HG02938 (cell line): ENCODE measurements around the gene LBP.
"Not testable (repeated sequence)": the region's sequence is repeated elsewhere in the genome, so short reads cannot be mapped to it uniquely, and the experiment has no call there.

Source experiments
- ATAC-seq: cut with Tn5 transposase; IDR thresholded peaks from one replicate; pipeline ENCODE4 v1.9.1; 2021; ENCODE audit warnings: mild to moderate bottlenecking, moderate library complexity; ENCODE audit not compliant: unreplicated experiment

Gene LBP

GRCh38 chr20:38346741-38347140 is 459 bp downstream of the LBP start:
- no peak for ATAC-seq

DNA sequence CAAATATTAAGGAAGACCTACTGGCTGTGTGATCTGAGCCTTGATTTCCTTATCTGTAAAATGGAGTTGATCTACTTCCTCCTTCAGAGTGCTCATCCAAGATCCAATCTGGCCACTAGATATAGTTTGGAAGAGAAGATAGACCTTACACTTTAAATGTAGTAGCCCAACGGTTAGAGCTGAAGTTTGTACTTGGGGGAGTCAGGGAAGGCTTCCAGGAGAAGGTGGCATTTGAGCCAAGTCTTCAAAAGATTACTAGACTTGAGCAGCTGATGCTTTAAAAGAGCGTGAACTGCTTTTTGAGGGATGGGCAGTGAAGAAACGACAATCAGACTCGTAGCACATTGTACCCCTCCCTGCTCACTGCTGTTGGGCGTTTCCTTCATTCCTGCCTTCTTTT is 3.6 kb downstream of the LBP start:
- no peak for ATAC-seq

- no peak for ATAC-seq
These were observed 4.8 kb downstream of the LBP start for GRCh38 chr20:38350879-38351775.

DNA sequence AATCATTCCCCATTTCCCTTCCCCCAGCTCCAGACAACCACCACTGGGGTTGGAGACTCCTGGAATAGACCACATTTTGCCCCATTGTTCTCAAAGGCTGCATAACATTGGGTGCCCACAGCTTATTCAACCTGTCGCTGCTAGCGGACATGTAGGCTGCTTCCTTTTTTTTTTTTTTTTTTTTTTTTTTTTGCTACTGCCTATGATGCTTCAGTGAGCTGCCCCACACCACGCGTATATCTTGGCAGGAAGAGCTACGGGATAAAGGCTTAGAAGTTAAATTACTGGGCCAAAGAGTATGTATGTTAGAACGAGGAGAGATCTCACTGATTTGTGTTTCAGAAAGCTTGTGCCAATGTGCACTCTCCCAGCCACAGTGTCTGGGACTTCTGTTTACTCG is 7.0 kb downstream of the LBP start:
- no peak for ATAC-seq

DNA sequence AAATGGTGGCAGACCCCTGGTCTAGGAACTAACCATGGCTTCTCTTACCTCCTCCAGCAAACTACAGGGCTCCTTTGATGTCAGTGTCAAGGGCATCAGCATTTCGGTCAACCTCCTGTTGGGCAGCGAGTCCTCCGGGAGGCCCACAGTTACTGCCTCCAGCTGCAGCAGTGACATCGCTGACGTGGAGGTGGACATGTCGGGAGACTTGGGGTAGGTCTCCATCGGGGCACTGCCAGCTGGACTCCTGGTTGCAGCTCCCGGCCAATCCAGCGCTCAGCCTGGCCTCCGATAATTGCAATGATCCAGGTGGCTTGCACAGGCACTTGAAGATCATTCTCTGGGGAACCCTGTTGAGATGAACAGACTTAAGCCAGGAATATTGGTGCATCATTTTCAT is 7.9 kb downstream of the LBP start:
- no peak for ATAC-seq

GRCh38 chr20:38355161-38356012 is 9.1 kb downstream of the LBP start:
- no peak for ATAC-seq

DNA sequence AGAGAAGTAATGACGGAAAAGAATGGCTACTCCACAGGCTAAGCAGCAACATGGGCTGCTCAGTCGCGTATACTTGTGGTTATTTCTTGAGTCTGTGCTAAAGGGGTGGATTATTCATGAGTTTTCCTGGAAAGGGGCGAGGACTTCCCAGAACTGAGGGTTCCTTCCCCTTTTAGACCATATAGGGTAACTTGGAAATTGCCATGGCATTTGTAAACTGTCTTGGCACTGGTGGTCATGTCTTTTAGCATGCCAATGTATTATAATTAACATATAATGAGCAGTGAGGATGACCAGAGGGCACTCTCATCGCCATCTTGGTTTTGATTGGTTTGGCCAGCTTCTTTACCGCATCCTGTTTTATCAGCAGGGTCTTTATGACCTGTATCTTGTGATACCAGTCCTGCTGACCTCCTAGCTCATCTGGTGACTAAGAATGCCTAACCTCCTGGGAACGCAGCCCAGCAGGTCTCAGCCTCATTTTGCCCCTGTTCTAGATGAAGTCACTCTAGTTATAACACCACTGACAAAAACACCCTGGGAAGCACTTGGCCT is 11.4 kb downstream of the LBP start:
- ATAC-seq, result no peak

DNA sequence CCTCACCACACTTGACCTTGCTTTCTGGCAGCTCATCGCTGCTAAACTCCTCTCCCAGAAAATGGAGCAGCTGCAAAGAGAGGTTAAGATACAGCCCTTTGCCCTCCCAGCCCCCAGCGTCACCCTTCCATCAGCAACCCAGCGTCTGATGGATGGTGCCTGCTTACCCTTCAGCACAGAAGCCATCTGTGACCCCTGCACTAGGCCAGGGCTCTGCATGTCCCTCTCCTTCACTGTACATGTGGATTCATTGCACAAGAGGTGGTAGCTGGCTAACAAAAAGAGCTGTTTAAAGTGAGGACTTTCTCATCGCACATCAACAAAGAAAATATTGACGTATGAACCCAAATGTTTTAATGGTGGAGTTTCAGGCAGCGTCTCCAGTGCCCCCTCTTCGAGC is 12.3 kb downstream of the LBP start:
- ATAC-seq, result no peak

GRCh38 chr20:38363004-38363747 is 16.9 kb downstream of the LBP start:
- no peak for ATAC-seq

DNA sequence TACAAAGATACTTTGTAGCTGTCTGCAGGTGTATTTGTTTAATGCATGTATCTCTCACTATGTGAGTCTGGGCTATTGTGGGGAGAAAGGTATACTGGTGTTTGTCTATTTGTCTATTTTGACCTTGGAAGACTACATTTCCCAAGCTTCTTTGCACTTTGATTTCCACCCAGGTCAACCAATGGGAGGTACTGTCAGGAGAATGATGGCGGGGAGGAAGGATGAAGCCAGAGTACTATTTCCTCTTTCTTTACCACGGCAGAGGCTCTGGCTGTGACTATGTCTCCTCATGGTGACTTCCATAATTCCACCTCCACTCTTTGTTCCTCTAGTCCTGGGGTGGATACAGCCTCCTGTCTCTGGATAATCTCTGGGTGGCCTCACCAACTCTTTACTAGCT is 23.1 kb downstream of the LBP start:
- ATAC-seq, result no peak

DNA sequence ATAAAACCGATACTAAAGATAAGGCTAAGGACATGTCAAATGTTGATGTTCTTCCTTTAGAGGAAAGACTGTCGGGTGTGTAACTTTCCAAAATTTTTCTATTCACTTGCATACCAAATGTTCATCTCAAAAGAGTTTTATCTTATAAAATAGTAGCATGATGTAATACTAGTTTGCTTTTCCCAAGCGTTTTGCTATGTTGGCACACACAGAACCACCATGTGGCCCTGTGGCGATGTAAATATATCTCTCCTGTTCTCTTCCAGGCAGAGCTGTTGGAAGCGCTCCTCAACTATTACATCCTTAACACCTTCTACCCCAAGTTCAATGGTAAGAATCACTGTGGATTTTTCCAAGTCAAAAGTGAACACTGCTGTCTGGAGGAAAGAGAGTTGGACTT is 26.5 kb downstream of the LBP start:
- ATAC-seq, result no peak

DNA sequence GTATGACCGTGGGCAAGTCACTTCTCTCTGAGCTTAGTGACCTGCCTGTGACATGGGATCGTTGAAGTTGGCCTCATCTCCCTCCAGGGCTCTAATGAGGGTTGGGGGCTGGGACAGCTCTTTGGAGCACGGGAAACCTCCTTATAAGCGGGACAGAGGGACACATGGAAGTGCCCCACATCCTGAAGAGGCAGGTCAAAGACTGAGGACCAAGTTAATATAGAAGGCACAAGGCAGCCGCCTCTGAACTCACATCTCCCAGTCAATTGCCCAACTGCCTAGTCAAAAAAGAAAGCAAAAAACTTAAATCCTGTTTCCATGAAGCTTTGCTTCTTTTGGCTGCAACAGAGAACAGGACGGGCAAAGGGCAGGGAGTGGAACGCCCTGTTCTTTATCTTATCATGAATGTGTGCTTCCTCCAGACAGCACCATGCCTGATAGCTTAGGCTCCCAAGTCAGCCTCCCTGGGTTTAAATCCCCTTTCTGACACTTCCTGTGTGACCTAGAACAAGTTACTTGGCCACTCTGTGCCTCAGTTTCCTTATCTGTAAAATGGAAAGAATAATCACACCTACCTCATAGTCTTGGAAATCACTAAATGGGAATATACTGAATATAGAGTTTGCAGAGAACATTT is 27.1 kb downstream of the LBP start:
- ATAC-seq, result no peak

DNA sequence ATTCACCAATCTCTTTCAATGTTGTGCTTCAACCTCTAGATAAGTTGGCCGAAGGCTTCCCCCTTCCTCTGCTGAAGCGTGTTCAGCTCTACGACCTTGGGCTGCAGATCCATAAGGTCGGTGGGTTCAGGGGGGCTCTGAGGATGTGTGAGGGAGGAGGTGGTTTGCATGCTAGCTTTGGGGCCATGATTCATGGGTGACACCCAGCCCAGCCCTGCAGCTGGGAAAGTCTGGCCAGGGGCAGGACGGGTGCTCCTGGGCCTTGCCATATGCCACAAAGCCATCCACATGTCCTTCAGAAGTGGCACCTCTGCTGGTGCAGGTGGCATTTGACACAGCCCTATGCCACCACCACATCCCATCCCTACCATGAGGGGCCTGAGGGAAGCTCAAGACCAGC is 27.6 kb downstream of the LBP start:
- ATAC-seq, result no peak

- ATAC-seq, result no peak
These were observed 30.9 kb downstream of the LBP start for GRCh38 chr20:38377039-38377685.

GRCh38 chr20:38377838-38378237 is 31.6 kb downstream of the LBP start:
- not testable (repeated sequence) for ATAC-seq

DNA sequence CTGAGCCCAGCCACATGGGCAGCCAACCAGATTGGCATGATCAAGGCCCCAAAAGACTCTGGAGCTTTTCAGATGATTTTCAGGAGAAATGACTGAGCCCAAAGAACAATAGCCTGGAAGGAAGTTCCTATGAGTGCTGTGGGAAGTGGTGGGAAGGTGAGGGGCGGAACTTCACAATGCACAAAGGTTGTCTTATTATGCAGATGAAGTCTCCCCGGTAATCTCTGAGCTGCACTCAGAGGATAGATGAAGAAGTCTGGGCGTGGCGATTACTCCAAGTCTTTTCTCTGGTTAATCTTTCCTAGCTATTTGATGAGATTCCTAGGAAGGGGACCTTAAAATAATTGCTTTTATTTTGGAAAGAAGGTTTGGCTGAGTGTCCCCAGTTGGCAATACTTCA is 36.9 kb downstream of the LBP start:
- no peak for ATAC-seq

- ATAC-seq, result no peak
These were observed 39.7 kb downstream of the LBP start for GRCh38 chr20:38386004-38386403.

DNA sequence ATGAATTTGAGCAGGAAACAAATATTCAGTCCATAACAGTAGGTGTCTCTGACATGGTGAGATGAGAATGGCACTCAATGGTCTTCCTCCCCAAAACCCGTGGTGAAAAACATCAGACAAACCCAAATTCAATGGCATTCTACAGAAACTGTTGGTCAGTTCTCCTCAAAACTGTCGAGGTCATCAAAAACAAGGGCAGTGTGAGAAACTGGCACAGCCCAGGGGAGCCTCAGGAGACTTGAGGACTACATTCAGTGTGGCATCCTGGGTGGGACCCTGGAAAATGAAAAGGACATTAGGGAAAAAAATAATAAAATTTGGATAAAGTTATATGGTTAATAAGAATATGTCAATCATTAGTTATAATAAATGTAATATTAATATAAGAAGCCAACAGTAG is 40.6 kb downstream of the LBP start:
- no peak for ATAC-seq

- ATAC-seq, result no peak
These were observed 41.7 kb downstream of the LBP start for GRCh38 chr20:38387953-38388352.

- ATAC-seq, result no peak
These were observed 46.1 kb downstream of the LBP start for GRCh38 chr20:38392356-38392755.
